Tibial artery (tissue), 4 donors: ENCODE results near the gene VTI1A.

Source experiments
- DNase-seq, 2 donors: peaks; one replicate each; pipeline ENCODE4 v3.0.0-alpha.2; 2019
- H3K27ac ChIP-seq, 2 donors: fragments of 200-600 bp; sonication (generic) in 1 of 2; 1 replicate in 1 of 2; 2 replicates in 1 of 2; pipeline ENCODE4 v1.5.1; 2018 to 2019; ENCODE audit warnings: mild to moderate bottlenecking in 1 of 2
- H3K27me3 ChIP-seq, 2 donors: fragments of 200-600 bp; sonication (generic) in 1 of 2; one replicate each; pipeline versions ENCODE4 v1.5.1 to v1.6.0; 2016 to 2019
- H3K36me3 ChIP-seq, 3 donors: fragments of 200-600 bp; sonication (generic) in 2 of 3; one replicate each; pipeline ENCODE4 v1.5.1; 2016 to 2019; ENCODE audit warnings: mild to moderate bottlenecking in 2 of 3
- H3K4me1 ChIP-seq, 4 donors: fragments of 200-600 bp; sonication (generic) in 2 of 4; 1 replicate in 3 of 4; 2 replicates in 1 of 4; pipeline ENCODE4 v1.5.1; 2016 to 2019
- H3K4me3 ChIP-seq, 2 donors: fragments of 200-600 bp; sonication (generic) in 1 of 2; 1 replicate in 1 of 2; 2 replicates in 1 of 2; pipeline ENCODE4 v1.5.1; 2018 to 2019; ENCODE audit warnings: mild to moderate bottlenecking in 2 of 2
- H3K9me3 ChIP-seq, 3 donors: fragments of 200-600 bp; sonication (generic) in 1 of 3; one replicate each; pipeline ENCODE4 v1.5.1; 2016 to 2019
- intact Hi-C: fragments of 100-400 bp; cut with DNase I; formaldehyde crosslinking; loops from one replicate; pipeline ENCODE4 v1.15.0; 2023; ENCODE audit warnings: low total_unique reads
- TF ChIP-seq, protein P1 (sequence below), 2 experiments: fragments of 200-600 bp in 1 of 2; fragments of 450-650 bp in 1 of 2; IDR thresholded peaks; one replicate each; pipeline ENCODE4 v1.5.1; 2017 to 2019; ENCODE audit warnings: antibody characterized with exemption in 2 of 2, mild to moderate bottlenecking in 1 of 2, moderate library complexity in 1 of 2

VTI1A gene

DNA sequence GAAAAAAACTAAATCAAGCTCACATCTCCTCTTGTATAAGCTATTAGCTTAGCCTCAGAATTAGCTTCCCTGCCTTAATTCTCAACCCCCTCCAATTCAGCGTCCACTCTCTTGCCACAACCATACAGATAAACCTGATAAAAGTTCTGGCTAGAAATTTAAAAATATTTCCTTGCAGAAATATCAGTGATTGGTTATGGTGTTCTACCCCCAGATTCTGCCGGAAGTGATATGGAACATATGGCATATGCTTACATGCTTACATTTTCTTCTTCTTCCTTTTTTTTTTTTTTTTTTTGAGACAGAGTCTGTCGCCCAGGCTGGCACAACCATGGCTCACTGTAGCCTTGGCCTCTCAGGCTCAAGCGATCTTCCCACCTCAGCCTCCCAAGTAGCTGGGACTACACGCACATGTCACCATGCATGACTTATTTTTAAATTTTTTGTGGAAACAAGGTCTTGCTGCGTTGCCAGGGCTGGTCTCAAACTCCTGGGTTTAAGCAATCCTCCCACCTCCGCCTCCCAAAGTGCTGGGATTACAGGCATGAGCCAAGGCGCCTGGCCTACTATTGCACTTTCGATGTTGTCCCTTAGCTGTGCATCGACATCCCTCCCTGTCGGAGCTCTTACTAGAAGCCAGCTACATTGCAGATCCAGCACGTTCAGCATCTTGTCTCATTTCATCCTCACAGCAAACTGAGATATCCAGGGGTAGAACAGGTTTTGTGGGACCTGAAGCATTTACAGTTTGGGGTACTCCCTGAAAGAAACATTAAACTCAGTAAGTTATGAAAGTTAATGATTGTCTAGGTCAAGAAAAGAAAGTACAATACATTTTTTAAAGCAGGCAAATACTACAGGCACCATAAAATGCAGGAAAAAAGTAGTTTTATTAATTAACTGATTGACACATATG is 297.4 kb downstream of the VTI1A start:
- no peaks in the 10 kb centered on the region for H3K36me3 ChIP-seq

DNA sequence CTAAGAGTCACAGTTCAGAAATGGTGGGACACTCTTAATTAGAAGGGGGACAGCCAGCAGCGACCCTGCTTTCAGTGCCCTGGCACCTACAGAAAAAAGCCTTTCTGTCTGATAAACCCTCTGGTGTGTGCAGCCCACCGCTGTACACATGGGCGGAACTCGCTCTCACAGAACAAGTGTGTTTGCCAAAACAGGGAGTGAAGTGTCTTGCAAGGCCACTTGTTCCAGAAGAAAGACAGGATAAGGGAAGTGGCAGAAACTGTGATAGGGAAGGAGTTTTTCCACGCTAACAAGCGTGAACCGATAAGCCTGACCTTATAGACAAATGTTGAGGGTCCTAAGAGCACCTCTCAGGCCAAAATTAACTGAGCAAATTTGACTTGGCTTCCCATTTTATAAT is 299.3 kb downstream of the VTI1A start:
- TF ChIP-seq, protein P1, sequence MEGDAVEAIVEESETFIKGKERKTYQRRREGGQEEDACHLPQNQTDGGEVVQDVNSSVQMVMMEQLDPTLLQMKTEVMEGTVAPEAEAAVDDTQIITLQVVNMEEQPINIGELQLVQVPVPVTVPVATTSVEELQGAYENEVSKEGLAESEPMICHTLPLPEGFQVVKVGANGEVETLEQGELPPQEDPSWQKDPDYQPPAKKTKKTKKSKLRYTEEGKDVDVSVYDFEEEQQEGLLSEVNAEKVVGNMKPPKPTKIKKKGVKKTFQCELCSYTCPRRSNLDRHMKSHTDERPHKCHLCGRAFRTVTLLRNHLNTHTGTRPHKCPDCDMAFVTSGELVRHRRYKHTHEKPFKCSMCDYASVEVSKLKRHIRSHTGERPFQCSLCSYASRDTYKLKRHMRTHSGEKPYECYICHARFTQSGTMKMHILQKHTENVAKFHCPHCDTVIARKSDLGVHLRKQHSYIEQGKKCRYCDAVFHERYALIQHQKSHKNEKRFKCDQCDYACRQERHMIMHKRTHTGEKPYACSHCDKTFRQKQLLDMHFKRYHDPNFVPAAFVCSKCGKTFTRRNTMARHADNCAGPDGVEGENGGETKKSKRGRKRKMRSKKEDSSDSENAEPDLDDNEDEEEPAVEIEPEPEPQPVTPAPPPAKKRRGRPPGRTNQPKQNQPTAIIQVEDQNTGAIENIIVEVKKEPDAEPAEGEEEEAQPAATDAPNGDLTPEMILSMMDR (IDR thresholded peaks at IDR 0.05) = no peak
- DNase-seq = no peak

More for the DNA sequence above, 297.4 kb downstream of the VTI1A start:
- TF ChIP-seq, protein P1 (IDR thresholded peaks at IDR 0.05) = no peak
- no peak overlapping the region for H3K27ac ChIP-seq
- no peaks in the 10 kb centered on the region for H3K27me3 ChIP-seq
- no peak for DNase-seq
- no peak overlapping the region for H3K4me3 ChIP-seq
- no peaks in the 10 kb centered on the region for H3K4me1 ChIP-seq
- no peaks in the 10 kb centered on the region for H3K9me3 ChIP-seq
- intact Hi-C loops = no loop called here

DNA sequence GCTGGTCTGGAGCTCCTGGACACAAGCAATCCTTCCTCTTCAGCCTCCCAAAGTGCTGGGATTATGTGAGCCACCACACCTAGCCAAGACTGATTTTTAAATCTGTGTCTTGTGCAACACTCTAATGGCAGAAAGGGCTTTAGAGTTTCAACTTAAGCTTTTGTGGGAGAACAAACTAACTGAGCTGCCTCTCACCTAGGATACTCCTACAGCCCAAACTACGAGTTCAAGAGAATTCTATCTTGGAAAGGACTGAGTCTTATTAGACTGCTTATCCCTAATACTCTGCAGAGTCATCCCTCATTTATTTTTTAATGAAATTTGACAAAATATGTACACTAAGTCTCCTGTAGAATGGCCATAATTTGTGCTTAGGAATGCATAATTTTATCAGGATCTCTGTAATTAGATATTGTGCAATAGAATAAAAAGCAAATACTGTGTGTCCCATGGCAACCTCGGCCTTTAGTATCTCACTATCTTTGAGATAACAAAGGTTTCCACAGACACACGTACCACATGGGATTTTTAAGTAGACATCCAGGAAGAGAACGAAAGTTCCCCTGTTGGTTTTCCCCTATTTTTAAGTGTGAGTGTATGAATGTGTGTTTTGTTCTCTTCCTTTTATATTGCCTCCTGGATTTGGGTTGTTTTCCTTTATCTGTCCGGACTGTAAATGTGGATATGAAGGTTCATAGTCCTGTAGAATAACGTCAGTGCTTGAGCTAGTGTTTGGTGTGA is 303.6 kb downstream of the VTI1A start:
- no peaks in the 10 kb centered on the region for H3K36me3 ChIP-seq
- TF ChIP-seq, protein P1 (IDR thresholded peaks at IDR 0.05) = no peak
- no peak overlapping the region for H3K4me3 ChIP-seq
- no peak for DNase-seq
- peaks cover 0 to 18% (median 5%) of the 10 kb centered on the region in 4 donors for H3K4me1 ChIP-seq
- no peak overlapping the region for H3K27ac ChIP-seq
- intact Hi-C loops = no loop called here
- no peaks in the 10 kb centered on the region for H3K27me3 ChIP-seq
- no peaks in the 10 kb centered on the region for H3K9me3 ChIP-seq

More for the DNA sequence above, 299.3 kb downstream of the VTI1A start:
- Histone ChIP-seq H3K4me3 (no peak overlapping the region), H3K4me1 (no peaks in the 10 kb centered on the region), H3K27me3 (no peaks in the 10 kb centered on the region), H3K36me3 (no peaks in the 10 kb centered on the region), H3K27ac (no peak overlapping the region), H3K9me3 (no peaks in the 10 kb centered on the region)
- intact Hi-C loops = no loop called here

DNA sequence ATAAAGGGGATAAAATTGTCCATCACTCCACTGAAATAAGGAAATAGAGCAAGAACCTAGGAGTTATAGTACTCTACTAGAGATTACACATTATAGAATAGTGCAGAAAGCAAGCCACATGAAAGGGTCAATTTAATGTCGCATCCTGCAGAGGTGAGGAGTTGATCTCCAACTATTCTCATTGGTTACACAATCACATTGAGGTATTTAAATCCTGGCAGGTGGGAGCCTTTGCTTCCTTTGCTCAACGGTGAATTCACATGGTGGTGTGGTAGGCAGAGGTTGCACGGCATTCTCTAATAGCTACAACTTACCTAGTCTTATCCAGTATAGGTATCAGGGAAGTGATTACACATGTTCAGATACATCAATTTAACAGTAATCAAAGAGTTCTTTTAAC is 304.6 kb downstream of the VTI1A start:
- no peak for DNase-seq
- Histone ChIP-seq H3K4me3 (no peak overlapping the region), H3K4me1 (peaks cover 0 to 18% (median 5%) of the 10 kb centered on the region in 4 donors), H3K36me3 (no peaks in the 10 kb centered on the region), H3K9me3 (no peaks in the 10 kb centered on the region), H3K27ac (no peak overlapping the region), H3K27me3 (no peaks in the 10 kb centered on the region)
- intact Hi-C loops = no loop called here
- TF ChIP-seq, protein P1 (IDR thresholded peaks at IDR 0.05) = no peak

DNA sequence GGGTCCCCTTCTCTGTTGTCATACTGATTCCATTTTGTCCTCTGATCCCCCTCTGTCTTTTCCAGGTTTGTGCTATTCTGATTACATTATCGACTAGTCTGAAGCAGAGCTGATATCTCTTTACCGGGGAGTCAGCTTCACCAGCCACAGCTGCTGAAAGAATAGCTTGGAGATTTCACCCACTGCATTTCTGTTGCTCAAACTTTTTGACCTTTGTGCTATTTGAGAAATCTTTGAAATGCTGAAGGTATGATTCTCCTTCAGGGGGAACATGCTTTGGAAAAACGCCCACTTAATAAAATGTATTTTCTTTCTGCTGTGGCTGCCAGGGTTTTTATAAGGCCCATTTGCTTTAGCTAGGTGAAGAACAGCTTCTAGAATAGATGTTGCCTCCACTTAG is 305.3 kb downstream of the VTI1A start:
- TF ChIP-seq, protein P1 (IDR thresholded peaks at IDR 0.05) = no peak
- H3K27ac ChIP-seq = no peak overlapping the region
- intact Hi-C loops = no loop called here
- H3K4me3 ChIP-seq = no peak overlapping the region
- no peaks in the 10 kb centered on the region for H3K27me3 ChIP-seq
- DNase-seq = no peak
- H3K36me3 ChIP-seq = no peaks in the 10 kb centered on the region
- peaks cover 0 to 18% (median 5%) of the 10 kb centered on the region in 4 donors for H3K4me1 ChIP-seq
- H3K9me3 ChIP-seq = no peaks in the 10 kb centered on the region
